Right atrium auricular region (tissue), 2 donors: ENCODE data around the gene INTU. TPM values are rescaled to one million over a fixed set of nuclear protein-coding genes. Genes with fewer than 3 reads are reported as not detected.

Experiments used
- DNase-seq: peaks from one replicate; pipeline ENCODE4 v3.0.0-alpha.2; 2019; ENCODE audit warnings: low spot score
- H3K27ac ChIP-seq, 2 donors: fragments of 200-600 bp; sonication (generic); 1 replicate in 1 of 2; 2 replicates in 1 of 2; pipeline ENCODE4 v1.5.1; 2016 to 2019
- H3K27me3 ChIP-seq, 2 donors: fragments of 200-600 bp; sonication (generic); one replicate each; pipeline versions ENCODE4 v1.5.1 to v1.6.0; 2017 to 2019
- H3K36me3 ChIP-seq: fragments of 200-600 bp; sonication (generic); one replicate; pipeline ENCODE4 v1.5.1; 2016
- H3K4me1 ChIP-seq, 2 donors: fragments of 200-600 bp; sonication (generic); one replicate each; pipeline versions ENCODE4 v1.5.1 to v1.6.0; 2017 to 2019
- H3K4me3 ChIP-seq, 2 donors: fragments of 200-600 bp; sonication (generic); 1 replicate in 1 of 2; 2 replicates in 1 of 2; pipeline ENCODE4 v1.5.1; 2017 to 2019; ENCODE audit warnings: mild to moderate bottlenecking in 1 of 2, moderate library complexity in 1 of 2
- H3K9me3 ChIP-seq, 2 donors: fragments of 200-600 bp; sonication (generic); one replicate each; pipeline ENCODE4 v1.5.1; 2019
- total RNA-seq, 2 donors: library from RNA; depleted of rRNA; stranded (reverse); fragments of >200 nt; gene quantifications; one replicate each; pipeline ENCODE4 v1.1.0, GENCODE V29; 2016
- TF ChIP-seq, protein P1 (sequence below), 2 donors: fragments of 200-600 bp; sonication (generic); IDR thresholded peaks; one replicate each; pipeline ENCODE4 v1.5.1; 2019; ENCODE audit warnings: antibody characterized with exemption in 2 of 2

The INTU gene
- total RNA-seq, 2 donors from 2014 or later = 1.8 to 4.7 TPM

DNA sequence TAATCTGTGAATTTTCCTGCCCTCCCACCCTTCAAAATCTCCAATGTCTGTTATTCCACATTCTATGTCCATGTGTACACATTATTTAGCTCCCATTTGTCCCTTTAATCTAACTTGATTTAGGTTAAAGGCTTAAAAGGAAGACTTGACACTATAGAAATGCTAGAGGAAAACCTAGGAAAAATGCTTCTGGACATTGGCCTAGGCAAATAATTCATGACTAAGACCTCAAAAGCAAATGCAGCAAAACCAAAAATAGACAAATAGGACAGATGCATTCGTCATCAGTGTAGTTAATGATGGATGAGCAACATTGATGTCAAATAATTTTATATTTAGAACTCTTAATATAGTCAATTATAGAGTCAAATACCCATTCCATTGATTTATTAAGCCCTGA, 36.9 kb downstream of the INTU start:
- no peak overlapping the region for H3K27ac ChIP-seq

DNA sequence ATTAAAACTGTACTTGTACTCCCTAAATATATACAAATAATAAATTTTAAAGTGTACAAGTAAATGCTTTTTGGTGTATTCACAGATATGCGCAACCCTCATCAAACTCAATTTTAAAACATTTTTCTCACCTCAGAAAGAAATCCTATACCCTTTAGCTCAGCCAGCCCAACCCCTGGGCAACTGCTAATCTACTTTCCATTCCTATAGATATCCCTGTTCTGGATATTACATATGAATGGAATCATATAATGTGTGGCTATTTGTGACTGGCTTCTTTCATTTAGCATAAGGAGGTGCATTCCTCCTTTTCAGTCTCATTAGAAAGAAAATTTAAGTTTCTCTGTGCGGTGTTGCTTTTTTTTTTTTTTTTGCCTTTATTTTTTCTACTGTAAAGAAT, 39.4 kb downstream of the INTU start:
- Histone ChIP-seq H3K4me1 (no peaks in the 10 kb centered on the region), H3K27me3 (no peaks in the 10 kb centered on the region), H3K36me3 (no peaks in the 10 kb centered on the region), H3K27ac (no peak overlapping the region), H3K9me3 (no peaks in the 10 kb centered on the region), H3K4me3 (no peak overlapping the region)
- TF ChIP-seq, protein P1, sequence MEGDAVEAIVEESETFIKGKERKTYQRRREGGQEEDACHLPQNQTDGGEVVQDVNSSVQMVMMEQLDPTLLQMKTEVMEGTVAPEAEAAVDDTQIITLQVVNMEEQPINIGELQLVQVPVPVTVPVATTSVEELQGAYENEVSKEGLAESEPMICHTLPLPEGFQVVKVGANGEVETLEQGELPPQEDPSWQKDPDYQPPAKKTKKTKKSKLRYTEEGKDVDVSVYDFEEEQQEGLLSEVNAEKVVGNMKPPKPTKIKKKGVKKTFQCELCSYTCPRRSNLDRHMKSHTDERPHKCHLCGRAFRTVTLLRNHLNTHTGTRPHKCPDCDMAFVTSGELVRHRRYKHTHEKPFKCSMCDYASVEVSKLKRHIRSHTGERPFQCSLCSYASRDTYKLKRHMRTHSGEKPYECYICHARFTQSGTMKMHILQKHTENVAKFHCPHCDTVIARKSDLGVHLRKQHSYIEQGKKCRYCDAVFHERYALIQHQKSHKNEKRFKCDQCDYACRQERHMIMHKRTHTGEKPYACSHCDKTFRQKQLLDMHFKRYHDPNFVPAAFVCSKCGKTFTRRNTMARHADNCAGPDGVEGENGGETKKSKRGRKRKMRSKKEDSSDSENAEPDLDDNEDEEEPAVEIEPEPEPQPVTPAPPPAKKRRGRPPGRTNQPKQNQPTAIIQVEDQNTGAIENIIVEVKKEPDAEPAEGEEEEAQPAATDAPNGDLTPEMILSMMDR (IDR thresholded peaks at IDR 0.05) = no peak
- DNase-seq = no peak

More for the DNA sequence above, 36.9 kb downstream of the INTU start:
- H3K27me3 ChIP-seq = no peaks in the 10 kb centered on the region
- no peaks in the 10 kb centered on the region for H3K9me3 ChIP-seq
- no peaks in the 10 kb centered on the region for H3K4me1 ChIP-seq
- H3K4me3 ChIP-seq = no peak overlapping the region
- H3K36me3 ChIP-seq = no peaks in the 10 kb centered on the region
- TF ChIP-seq, protein P1 (IDR thresholded peaks at IDR 0.05) = no peak
- no peak for DNase-seq

DNA sequence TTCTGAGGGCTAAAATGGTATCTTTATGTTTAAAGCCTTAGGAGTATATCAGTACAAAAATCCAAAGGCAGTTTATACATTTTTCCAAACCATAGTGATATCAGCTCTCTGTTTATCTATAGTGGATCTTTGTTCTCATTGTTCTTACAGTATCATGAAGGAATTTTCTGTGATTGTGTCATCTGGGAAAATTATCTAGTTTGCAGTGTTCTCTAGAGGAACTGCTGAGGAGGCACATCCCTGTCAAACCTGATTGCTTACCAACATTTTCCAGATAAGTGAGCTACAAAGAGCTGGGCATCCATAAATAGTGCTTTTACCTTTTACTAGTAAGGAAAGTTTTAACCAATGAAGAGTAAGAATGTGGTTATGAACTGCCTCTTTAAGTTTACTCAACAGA, 52.5 kb downstream of the INTU start:
- H3K4me3 ChIP-seq = no peak overlapping the region
- DNase-seq = no peak
- H3K9me3 ChIP-seq = no peaks in the 10 kb centered on the region
- no peaks in the 10 kb centered on the region for H3K36me3 ChIP-seq
- H3K4me1 ChIP-seq = no peaks in the 10 kb centered on the region
- TF ChIP-seq, protein P1 (IDR thresholded peaks at IDR 0.05) = no peak
- no peaks in the 10 kb centered on the region for H3K27me3 ChIP-seq
- H3K27ac ChIP-seq = no peak overlapping the region

- no peaks in the 10 kb centered on the region for H3K9me3 ChIP-seq
- no peak for DNase-seq
- H3K27ac ChIP-seq = no peak overlapping the region
- H3K4me3 ChIP-seq = no peak overlapping the region
- TF ChIP-seq, protein P1 (IDR thresholded peaks at IDR 0.05) = no peak
- no peaks in the 10 kb centered on the region for H3K27me3 ChIP-seq
- H3K36me3 ChIP-seq = peaks cover 4% of the 10 kb centered on the region
- H3K4me1 ChIP-seq = no peaks in the 10 kb centered on the region
These were observed 53.9 kb downstream of the INTU start for GRCh38 chr4:127686658-127687057.

DNA sequence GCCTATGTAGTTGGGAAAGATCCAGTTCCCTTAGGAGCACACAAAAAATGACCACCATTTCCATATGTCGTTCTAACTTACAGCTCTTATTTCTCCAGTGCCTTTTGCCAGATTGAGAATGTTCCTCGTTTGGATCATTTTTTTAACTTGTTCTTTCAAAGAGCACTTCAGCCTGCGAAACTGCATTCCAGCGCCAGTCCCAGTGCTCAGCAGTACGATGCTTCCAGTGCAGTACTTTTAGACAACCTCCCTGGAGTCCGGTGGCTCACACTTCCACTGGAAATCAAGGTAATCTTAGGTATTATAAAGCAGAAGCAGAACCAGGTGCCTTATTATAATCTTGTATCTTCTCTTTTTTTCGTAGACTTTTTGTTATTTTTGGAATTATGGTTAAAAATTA, 54.8 kb downstream of the INTU start:
- peaks cover 4% of the 10 kb centered on the region for H3K36me3 ChIP-seq
- H3K4me1 ChIP-seq = no peaks in the 10 kb centered on the region
- TF ChIP-seq, protein P1 (IDR thresholded peaks at IDR 0.05) = no peak
- H3K9me3 ChIP-seq = no peaks in the 10 kb centered on the region
- H3K4me3 ChIP-seq = no peak overlapping the region
- H3K27me3 ChIP-seq = no peaks in the 10 kb centered on the region
- H3K27ac ChIP-seq = no peak overlapping the region
- no peak for DNase-seq

DNA sequence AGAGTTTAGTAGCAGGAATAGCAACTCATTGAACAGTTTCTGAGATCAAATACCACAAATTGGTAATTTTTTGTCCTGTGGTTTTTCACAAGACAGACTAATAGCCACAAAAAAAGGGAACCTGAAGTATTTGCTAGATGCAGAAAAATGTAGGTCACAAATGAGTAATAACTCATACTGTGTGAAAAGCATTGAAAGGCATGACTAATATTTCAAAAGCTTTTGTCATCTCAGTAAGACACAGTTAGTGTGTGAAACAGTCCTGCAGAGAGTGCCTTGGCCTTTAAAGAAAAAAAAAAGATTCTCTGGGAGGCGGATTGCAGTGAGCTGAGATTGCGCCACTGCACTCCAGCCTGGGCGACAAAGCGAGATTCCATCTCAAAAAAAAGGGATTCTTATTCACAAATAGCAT, 66.0 kb downstream of the INTU start:
- DNase-seq = no peak

More for the DNA sequence above, 66.0 kb downstream of the INTU start:
- H3K4me1 ChIP-seq = no peaks in the 10 kb centered on the region
- peaks cover 0 to 15% of the 10 kb centered on the region in 2 donors for H3K9me3 ChIP-seq
- no peaks in the 10 kb centered on the region for H3K27me3 ChIP-seq
- no peak overlapping the region for H3K4me3 ChIP-seq
- H3K27ac ChIP-seq = no peak overlapping the region
- TF ChIP-seq, protein P1 (IDR thresholded peaks at IDR 0.05) = no peak
- no peaks in the 10 kb centered on the region for H3K36me3 ChIP-seq
